MG63 (cell line): ENCODE measurements around the gene IMMT. TPM values are rescaled to one million over a fixed set of nuclear protein-coding genes. Genes with fewer than 3 reads are reported as not detected.

ENCODE experiments used
- DNase-seq: peaks from one replicate; pipeline ENCODE4 v3.0.0-alpha.2; 2020
- H3K27me3 ChIP-seq: fragments of 250-450 bp; sonication (Bioruptor Pico); 2 replicates; pipeline ENCODE4 v1.5.1; 2020; ENCODE audit warnings: mild to moderate bottlenecking, moderate library complexity
- H3K36me3 ChIP-seq: fragments of 250-450 bp; sonication (Bioruptor Pico); 2 replicates; pipeline ENCODE4 v1.5.1; 2020; ENCODE audit warnings: mild to moderate bottlenecking, moderate library complexity
- H3K4me3 ChIP-seq: fragments of 250-450 bp; sonication (Bioruptor Pico); 2 replicates; pipeline ENCODE4 v1.5.1; 2020; ENCODE audit warnings: mild to moderate bottlenecking, moderate library complexity
- H3K9me3 ChIP-seq: fragments of 250-450 bp; sonication (Bioruptor Pico); 2 replicates; pipeline ENCODE4 v1.5.1; 2020; ENCODE audit warnings: mild to moderate bottlenecking, moderate library complexity
- total RNA-seq: library from RNA; depleted of rRNA; stranded (reverse); fragments of >200 nt; shearing (Covaris generic); gene quantifications from 2 replicates; pipeline ENCODE4 v1.2.3, GENCODE V29; 2014; ENCODE audit warnings: low replicate concordance

IMMT gene
- total RNA-seq, 1 experiment from 2014 or later = 57.5 TPM

DNA sequence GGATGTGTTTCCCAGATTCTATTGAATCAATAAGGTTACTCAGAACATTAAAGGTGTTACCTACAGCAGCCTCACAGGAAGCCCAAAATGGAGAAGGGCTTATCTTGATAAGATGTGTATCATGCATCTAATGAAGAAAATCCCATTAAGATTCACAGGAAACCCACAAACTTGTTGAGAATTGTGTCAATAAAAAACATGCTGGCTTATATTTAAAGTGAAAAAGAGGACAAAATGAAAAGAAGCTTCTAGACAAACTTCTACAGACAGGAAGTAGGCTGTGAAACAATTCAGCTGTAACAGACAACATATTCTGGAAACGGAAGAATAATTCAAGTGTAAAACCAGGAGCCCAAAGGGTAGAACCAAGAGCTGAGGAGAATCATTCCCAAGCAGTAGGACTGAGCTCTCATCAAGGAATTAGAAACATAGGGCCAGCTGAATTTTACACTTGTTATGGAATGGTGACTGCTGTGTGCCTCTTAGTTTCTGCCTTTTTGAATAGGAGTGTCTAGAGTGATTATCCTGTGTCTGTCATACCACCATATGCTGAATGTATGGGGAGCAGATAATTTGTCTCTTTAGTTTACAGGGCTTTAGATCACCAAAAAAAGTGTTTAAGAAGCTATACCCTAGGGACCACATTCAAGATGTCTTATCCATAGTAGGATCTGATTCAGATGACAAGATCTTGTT lies 9.6 kb downstream of the IMMT start:
- no peak for DNase-seq
- Histone ChIP-seq H3K4me3 (no peak overlapping the region), H3K36me3 (peaks cover 45% of the 10 kb centered on the region), H3K27me3 (no peaks in the 10 kb centered on the region), H3K9me3 (no peaks in the 10 kb centered on the region)

DNA sequence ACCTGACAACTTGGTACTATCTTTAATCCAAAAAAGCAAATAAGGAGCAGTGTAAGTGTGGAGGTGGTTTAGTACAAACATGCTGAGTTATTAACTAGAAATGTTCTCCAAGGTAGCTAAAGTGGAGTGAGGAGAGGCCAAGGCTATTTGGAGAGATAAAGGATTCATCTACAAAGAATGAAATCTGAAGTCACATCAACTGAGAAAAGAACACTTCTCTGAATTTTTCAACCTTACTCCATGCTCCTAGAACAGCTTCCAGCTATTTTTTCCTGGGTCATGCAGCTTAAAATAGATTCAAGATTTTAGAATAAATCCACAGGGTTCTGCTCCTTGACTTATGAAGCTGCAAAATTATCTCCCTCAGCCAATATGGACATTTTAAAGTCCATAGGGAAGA lies 18.7 kb downstream of the IMMT start:
- no peak for DNase-seq
- Histone ChIP-seq H3K27me3 (no peaks in the 10 kb centered on the region), H3K4me3 (no peak overlapping the region), H3K36me3 (peaks cover 59% of the 10 kb centered on the region), H3K9me3 (no peaks in the 10 kb centered on the region)

DNA sequence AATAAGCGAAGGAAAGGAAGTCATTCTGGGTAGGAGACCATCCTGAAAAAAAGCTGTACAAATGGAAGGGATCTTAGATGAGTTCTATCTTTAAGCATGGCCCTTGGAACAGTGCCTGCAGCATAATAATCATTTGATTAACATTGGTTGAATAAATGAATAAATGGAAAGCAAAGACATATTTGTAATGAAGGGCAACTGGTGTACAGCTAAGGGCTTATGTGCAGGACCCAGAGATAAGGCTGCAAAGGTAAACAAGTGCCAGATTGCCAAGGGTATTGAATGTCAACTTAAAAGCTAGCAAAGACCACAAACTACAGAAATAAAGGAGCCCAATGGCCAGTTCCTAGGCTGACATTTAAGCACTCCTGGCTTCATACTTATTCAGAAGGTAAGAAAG lies 19.4 kb downstream of the IMMT start:
- H3K4me3 ChIP-seq = no peak overlapping the region
- DNase-seq = no peak
- H3K9me3 ChIP-seq = no peaks in the 10 kb centered on the region
- no peaks in the 10 kb centered on the region for H3K27me3 ChIP-seq
- H3K36me3 ChIP-seq = peaks cover 59% of the 10 kb centered on the region

DNA sequence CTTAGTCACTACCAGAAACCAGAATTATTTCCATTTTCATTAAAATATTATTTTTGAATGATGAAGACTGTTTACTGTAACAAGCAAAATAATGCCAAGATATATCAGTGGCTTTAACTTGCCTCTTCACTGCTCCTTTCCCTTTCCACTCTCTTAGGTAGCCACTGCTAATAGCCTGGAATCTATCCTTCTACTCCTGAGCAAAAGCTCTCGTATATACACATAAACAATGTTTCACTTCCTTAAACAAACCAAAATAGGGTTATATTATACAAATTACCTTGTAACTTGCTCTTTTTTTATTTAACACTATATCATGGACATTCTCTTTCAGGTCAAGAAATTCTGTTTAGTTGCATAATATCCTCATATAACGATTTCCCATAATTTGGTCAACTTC lies 20.8 kb downstream of the IMMT start:
- no peaks in the 10 kb centered on the region for H3K9me3 ChIP-seq
- H3K4me3 ChIP-seq = no peak overlapping the region
- peaks cover 60% of the 10 kb centered on the region for H3K36me3 ChIP-seq
- DNase-seq = no peak
- no peaks in the 10 kb centered on the region for H3K27me3 ChIP-seq

DNA sequence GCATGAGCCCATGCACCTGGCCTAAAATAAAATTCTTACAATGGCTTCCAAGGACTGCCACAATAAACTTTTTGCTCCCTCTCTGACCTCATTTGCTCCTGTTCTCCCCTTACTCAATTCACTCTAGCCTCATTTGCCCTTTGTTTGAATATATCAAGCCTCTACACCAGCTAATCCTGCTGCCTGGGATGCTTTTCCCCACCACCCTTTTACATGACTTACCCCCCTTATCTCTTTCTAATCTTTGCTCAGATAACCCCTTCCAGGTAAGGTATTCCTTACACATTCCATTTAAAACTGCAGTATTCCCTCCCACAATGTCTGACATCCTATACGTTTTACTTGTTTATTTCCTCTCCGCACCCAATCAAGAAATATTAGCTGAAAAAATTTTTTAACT lies 22.7 kb downstream of the IMMT start:
- peaks cover 64% of the 10 kb centered on the region for H3K36me3 ChIP-seq
- DNase-seq = no peak
- H3K4me3 ChIP-seq = no peak overlapping the region
- no peaks in the 10 kb centered on the region for H3K27me3 ChIP-seq
- H3K9me3 ChIP-seq = no peaks in the 10 kb centered on the region

DNA sequence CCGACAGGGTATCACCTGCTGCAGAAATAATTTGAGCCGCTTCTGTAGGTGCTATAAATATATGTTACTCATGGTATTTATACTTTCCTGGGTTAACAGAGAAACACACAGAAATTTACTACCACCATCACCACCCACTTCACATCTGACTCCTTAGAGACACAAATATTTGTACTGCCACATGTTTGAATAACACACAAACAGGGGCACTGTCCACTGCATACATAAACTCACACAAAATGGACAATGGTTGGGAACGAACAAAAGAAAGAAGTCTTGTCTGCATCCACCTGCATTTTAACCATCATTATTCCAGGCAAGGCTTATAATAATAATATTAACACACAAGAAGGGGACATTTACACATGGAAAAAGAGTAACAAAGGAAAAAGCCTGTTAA lies 24.0 kb downstream of the IMMT start:
- H3K27me3 ChIP-seq = no peaks in the 10 kb centered on the region
- no peak overlapping the region for H3K4me3 ChIP-seq
- DNase-seq = no peak
- H3K36me3 ChIP-seq = peaks cover 62% of the 10 kb centered on the region
- H3K9me3 ChIP-seq = no peaks in the 10 kb centered on the region

DNA sequence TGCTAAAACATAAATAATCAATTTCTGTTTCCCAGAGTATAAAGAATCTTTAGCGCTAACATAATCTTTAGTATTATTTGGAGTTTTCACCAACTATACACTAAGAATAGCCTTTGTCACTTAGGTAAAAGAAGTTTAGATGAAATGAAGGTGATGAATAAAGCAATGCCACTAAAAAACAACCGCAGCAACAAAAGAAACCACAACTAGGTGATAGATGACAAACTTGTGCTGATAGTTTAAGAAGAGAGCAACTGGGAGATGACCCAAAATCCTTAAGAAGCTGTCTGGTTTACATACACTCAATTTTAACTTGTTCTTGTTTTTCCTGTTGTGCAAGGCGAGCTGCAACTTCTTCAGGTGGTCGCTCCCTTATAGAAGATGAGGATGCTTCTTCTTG lies 24.8 kb downstream of the IMMT start:
- no peaks in the 10 kb centered on the region for H3K27me3 ChIP-seq
- no peak overlapping the region for H3K4me3 ChIP-seq
- no peaks in the 10 kb centered on the region for H3K9me3 ChIP-seq
- peaks cover 67% of the 10 kb centered on the region for H3K36me3 ChIP-seq
- no peak for DNase-seq

DNA sequence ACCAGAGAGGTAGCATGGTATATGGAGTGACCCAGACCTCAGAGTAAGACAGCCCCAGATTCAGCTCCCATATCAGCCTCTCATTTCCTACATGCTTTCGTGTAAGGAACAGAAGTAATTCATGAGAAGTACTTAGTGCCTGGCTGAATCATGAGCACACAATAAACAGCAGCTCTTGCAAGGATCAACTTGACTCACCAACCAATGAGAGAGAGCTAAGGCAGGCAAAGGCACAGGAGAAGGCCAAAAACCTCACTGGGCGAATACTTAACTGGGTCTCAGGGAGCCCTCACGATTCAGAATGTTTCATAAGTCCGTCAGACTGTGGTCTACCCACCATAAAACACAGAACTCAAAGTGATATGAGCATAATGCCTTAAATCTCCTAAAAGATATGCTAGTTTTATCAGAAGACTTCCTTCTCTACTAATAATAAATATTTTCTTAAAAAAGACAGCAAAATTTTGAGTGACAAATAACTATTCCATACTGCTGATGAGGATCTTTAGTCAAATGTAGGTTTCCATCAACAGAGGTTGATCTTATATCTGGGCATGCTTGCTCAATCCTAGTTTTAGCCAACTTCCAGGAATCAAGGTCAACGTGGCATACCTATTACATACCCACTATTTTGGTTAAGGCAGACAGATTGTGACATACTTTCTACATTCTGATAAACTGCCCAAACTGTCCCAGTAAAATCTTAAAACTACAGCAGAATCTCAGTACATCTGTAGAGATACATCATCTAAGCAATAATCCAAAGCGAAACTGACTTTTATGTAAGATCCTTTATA lies 34.9 kb downstream of the IMMT start:
- H3K9me3 ChIP-seq = no peaks in the 10 kb centered on the region
- DNase-seq = no peak
- peaks cover 78% of the 10 kb centered on the region for H3K36me3 ChIP-seq
- no peaks in the 10 kb centered on the region for H3K27me3 ChIP-seq
- no peak overlapping the region for H3K4me3 ChIP-seq

DNA sequence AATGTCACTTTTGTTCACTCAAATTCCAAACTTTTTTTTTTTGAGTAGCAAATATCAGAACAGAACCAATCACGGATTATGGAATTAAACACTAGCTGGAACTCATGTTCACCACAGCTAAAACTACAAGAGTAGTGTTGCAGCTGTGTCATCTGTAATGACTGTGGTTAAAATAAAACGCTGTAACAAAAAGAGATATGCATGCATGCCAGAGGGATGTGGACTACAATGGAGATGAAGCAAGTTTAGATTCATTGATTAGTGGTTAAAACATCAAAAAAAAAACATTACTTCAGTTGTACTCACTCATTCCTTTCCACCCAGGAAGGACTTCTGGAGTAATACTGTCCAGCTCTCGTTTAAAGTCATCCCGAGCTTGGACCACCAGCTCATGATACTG lies 37.0 kb downstream of the IMMT start:
- H3K9me3 ChIP-seq = no peaks in the 10 kb centered on the region
- H3K36me3 ChIP-seq = peaks cover 69% of the 10 kb centered on the region
- H3K4me3 ChIP-seq = no peak overlapping the region
- DNase-seq = no peak
- H3K27me3 ChIP-seq = no peaks in the 10 kb centered on the region

DNA sequence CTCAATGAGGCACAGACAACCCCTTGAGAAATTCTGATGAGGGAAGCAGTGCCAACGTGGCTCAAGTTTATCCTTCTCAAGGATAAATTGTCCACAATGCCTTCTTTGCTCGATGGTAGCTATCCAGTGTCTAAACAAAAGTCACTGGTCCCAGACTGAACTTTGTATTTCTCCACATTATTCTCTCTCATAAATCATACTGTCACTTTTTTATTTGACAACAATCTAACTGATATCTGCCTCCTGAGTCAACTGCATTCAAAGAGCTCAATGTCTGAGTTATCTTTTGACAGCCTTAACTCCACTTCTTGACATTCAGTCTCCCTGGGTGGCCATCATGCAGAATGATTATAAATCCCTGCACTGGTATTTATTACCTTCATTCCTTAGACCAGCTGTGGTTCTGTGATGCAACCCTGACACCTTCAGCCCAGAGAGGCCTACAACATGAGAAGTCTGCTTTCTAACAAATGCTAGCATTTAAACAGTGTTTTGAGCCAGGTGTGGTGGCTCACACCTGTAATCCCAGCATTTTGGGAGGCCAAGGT lies 38.2 kb downstream of the IMMT start:
- peaks cover 59% of the 10 kb centered on the region for H3K36me3 ChIP-seq
- H3K27me3 ChIP-seq = no peaks in the 10 kb centered on the region
- no peaks in the 10 kb centered on the region for H3K9me3 ChIP-seq
- DNase-seq = no peak
- no peak overlapping the region for H3K4me3 ChIP-seq

DNA sequence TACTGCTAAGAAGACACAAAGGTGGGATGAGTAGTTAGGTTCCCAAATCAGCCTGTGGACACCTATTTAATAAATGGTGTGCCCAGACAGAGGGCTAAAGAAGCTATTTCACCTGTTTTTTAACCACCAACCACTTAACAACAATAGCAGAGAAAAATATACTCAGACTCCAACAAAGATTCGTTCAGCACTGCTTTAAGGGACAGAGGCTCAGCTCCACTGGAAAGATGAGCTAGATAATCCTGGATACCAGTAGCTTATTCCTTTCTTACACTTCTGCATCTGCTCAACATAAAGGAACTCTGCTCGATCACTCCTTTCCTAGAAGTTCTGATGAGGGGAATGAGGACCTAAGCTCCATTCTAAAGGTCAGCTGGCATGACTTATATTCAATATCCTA lies 44.8 kb downstream of the IMMT start:
- no peak overlapping the region for H3K4me3 ChIP-seq
- H3K27me3 ChIP-seq = no peaks in the 10 kb centered on the region
- peaks cover 62% of the 10 kb centered on the region for H3K36me3 ChIP-seq
- no peak for DNase-seq
- no peaks in the 10 kb centered on the region for H3K9me3 ChIP-seq

DNA sequence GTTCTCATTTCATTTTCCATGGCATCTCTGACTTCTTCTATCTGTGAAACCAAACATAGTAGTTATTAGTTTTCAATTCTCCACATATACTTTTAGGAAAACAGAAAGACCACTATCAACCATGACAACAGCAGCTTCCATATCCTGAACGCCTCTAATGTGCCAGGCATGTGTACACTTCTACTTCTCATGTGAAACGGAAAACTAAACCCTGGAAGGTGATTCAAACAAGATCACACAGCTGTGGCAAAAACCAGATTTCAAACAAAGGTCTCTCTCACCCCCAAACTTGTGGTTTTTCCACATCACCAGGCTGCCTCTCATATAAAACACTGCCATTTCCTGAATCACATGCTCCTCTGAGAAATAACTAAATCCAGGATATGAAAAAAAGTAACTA lies 47.5 kb downstream of the IMMT start:
- no peak for DNase-seq
- Histone ChIP-seq H3K9me3 (no peaks in the 10 kb centered on the region), H3K36me3 (peaks cover 71% of the 10 kb centered on the region), H3K4me3 (no peak overlapping the region), H3K27me3 (no peaks in the 10 kb centered on the region)

DNA sequence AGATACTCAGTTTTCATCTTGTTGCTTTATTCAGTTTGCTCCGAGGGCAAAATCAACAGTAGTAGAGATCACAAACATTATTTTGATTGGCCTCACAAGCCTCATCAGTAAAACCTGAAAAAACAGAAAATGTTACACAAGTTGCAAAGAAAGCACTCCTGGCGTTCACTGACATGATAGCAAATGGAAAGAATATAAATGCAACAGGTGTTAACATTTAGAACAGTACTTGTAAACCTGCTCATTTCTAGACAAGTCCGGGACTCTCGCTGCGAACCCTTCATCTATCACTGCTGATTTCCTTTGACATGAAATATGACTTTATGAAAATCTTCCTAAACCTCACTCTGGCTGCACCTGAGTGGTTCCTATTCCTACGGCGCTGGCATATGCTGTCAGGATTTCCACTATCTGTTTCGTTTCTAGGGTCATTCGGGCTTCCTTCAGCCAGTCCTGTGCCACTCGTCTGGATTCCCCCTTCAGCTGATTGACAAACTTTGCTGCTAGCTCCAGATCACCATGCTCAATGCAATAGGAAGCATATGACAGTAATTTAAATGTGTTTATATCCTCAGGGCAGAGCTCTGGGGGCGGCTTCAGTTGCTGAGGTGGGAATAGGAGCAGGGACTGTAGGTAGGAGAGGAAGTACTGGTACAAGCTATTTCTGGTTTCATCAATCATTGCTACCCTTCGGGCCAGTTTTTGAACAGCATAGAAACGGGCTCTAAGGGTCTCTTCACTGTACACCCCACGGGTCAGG lies 51.2 kb downstream of the IMMT start:
- no peak for DNase-seq
- Histone ChIP-seq H3K36me3 (peaks cover 72% of the 10 kb centered on the region), H3K27me3 (no peaks in the 10 kb centered on the region), H3K9me3 (no peaks in the 10 kb centered on the region), H3K4me3 (no peak overlapping the region)

DNA sequence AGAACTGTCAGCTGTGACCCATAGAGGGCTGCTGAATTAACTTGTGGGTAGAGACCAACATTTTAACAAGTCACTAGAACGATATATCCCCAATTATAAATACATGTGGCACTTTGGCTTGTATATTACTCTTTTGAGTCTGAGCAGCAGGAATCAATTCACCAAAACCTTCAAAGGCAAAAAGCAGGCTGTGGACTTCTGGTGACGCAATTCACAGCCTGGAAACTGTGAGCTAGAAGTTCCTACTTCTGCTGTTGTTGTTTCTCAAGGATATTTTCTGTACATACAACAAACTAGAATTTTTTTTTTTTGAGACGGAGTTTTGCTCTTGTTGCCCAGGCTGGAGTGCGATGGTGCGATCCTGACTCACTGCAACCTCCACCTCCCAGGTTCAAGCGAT lies 52.0 kb downstream of the IMMT start:
- H3K27me3 ChIP-seq = no peaks in the 10 kb centered on the region
- H3K36me3 ChIP-seq = peaks cover 75% of the 10 kb centered on the region
- H3K9me3 ChIP-seq = no peaks in the 10 kb centered on the region
- no peak overlapping the region for H3K4me3 ChIP-seq
- no peak for DNase-seq

DNA sequence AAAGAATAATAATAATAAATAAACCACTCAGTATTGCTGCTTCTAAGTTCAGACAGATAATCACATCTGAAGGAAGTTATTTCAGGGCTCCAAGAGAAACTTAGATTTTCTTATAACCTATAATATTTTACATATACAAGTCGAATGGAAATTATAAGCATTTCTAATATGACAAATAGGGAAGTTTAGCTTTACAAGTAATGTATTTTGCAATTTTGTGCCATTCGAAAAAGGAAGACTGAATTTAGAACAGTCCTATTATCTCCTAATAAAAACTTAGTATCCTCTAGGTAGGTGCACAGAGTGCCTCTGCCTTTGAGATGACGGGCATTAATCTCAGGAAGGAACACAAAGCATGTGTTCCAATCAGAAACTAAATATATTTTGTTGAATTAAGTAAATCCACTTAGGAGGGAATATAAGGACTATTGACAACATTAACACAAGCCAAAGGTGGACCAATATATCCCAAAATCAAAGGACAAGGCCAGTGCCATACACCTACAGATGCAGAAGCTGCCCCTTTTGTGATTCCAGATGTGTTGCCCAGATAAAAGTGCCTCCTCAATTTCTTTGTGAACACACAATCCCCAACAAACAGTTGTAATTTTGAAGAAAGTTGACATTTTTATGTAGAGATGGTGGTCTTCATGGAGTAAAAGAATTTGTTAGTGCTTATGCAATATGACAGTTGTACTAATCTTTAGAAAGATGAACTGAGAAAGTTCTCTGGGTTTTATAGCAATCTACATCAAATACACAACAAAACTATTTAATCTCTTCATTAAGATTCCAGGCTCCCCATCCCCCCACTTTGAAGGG lies 52.6 kb downstream of the IMMT start:
- H3K36me3 ChIP-seq = peaks cover 76% of the 10 kb centered on the region
- no peaks in the 10 kb centered on the region for H3K27me3 ChIP-seq
- DNase-seq = no peak
- no peak overlapping the region for H3K4me3 ChIP-seq
- H3K9me3 ChIP-seq = no peaks in the 10 kb centered on the region

DNA sequence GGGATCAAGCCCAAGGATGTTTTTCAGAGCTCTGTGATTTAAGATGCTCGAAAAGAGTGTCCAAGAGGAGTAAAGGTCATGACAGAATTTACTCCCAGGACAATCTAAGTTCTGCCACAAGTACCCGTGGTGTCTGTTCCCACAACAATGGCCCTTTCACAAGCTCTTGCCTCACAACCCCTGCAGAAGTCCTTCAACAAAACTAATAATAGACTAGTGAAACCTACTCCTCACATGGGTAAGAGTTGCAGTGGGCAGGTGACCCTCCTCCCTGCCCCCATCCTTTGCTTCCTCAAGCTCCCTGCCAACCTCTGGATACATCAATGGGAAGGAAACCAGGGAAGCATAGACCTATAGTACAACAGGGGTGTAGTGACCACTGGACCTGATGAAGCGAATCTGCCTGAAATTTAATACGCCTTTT lies 54.3 kb downstream of the IMMT start:
- H3K4me3 ChIP-seq = no peak overlapping the region
- H3K9me3 ChIP-seq = no peaks in the 10 kb centered on the region
- no peaks in the 10 kb centered on the region for H3K27me3 ChIP-seq
- no peak for DNase-seq
- H3K36me3 ChIP-seq = peaks cover 78% of the 10 kb centered on the region
